Tibial artery (tissue), 4 donors: Measurements from ENCODE around the gene CERK.

Experiments
- DNase-seq, 2 donors: peaks; one replicate each; pipeline ENCODE4 v3.0.0-alpha.2; 2019
- H3K27ac ChIP-seq, 2 donors: fragments of 200-600 bp; sonication (generic) in 1 of 2; 1 replicate in 1 of 2; 2 replicates in 1 of 2; pipeline ENCODE4 v1.5.1; 2018 to 2019; ENCODE audit warnings: mild to moderate bottlenecking in 1 of 2
- H3K27me3 ChIP-seq, 2 donors: fragments of 200-600 bp; sonication (generic) in 1 of 2; one replicate each; pipeline versions ENCODE4 v1.5.1 to v1.6.0; 2016 to 2019
- H3K36me3 ChIP-seq, 3 donors: fragments of 200-600 bp; sonication (generic) in 2 of 3; one replicate each; pipeline ENCODE4 v1.5.1; 2016 to 2019; ENCODE audit warnings: mild to moderate bottlenecking in 2 of 3
- H3K4me1 ChIP-seq, 4 donors: fragments of 200-600 bp; sonication (generic) in 2 of 4; 1 replicate in 3 of 4; 2 replicates in 1 of 4; pipeline ENCODE4 v1.5.1; 2016 to 2019
- H3K4me3 ChIP-seq, 2 donors: fragments of 200-600 bp; sonication (generic) in 1 of 2; 1 replicate in 1 of 2; 2 replicates in 1 of 2; pipeline ENCODE4 v1.5.1; 2018 to 2019; ENCODE audit warnings: mild to moderate bottlenecking in 2 of 2
- H3K9me3 ChIP-seq, 3 donors: fragments of 200-600 bp; sonication (generic) in 1 of 3; one replicate each; pipeline ENCODE4 v1.5.1; 2016 to 2019
- CTCF ChIP-seq, 2 experiments: fragments of 200-600 bp in 1 of 2; fragments of 450-650 bp in 1 of 2; IDR thresholded peaks; one replicate each; pipeline ENCODE4 v1.5.1; 2017 to 2019; ENCODE audit warnings: antibody characterized with exemption in 2 of 2, mild to moderate bottlenecking in 1 of 2, moderate library complexity in 1 of 2
- intact Hi-C: fragments of 100-400 bp; cut with DNase I; formaldehyde crosslinking; loops from one replicate; pipeline ENCODE4 v1.15.0; 2023; ENCODE audit warnings: low total_unique reads

Gene CERK

GRCh38 chr22:46750863-46751443, 12.9 kb upstream of the CERK start:
- no peak for DNase-seq
- Histone ChIP-seq H3K27ac (no peak overlapping the region), H3K27me3 (peaks cover 0 to 21% of the 10 kb centered on the region in 2 donors), H3K36me3 (no peaks in the 10 kb centered on the region), H3K4me1 (peaks cover 7 to 39% (median 28%) of the 10 kb centered on the region in 4 donors), H3K9me3 (no peaks in the 10 kb centered on the region), H3K4me3 (no peak overlapping the region)
- intact Hi-C loops: no loop called here
- no peak for TF ChIP-seq CTCF (IDR thresholded peaks at IDR 0.05)

- peaks cover 0 to 25% of the 10 kb centered on the region in 2 donors for H3K27me3 ChIP-seq
- DNase-seq: no peak
- no peaks in the 10 kb centered on the region for H3K36me3 ChIP-seq
- no peak for TF ChIP-seq CTCF (IDR thresholded peaks at IDR 0.05)
- intact Hi-C loops: no loop called here
- H3K4me3 ChIP-seq: no peak overlapping the region
- no peaks in the 10 kb centered on the region for H3K9me3 ChIP-seq
- no peak overlapping the region for H3K27ac ChIP-seq
- H3K4me1 ChIP-seq: peaks cover 7 to 39% (median 28%) of the 10 kb centered on the region in 4 donors
Measured at GRCh38 chr22:46750530-46750800, 12.4 kb upstream of the CERK start.

- intact Hi-C loops: no loop called here
- H3K36me3 ChIP-seq: no peaks in the 10 kb centered on the region
- H3K9me3 ChIP-seq: no peaks in the 10 kb centered on the region
- peaks cover 7 to 36% (median 26%) of the 10 kb centered on the region in 4 donors for H3K4me1 ChIP-seq
- H3K27me3 ChIP-seq: peaks cover 0 to 25% of the 10 kb centered on the region in 2 donors
- TF ChIP-seq CTCF (IDR thresholded peaks at IDR 0.05): no peak
- no peak overlapping the region for H3K4me3 ChIP-seq
- no peak overlapping the region for H3K27ac ChIP-seq
- no peak for DNase-seq
Measured at GRCh38 chr22:46749682-46750529, 11.9 kb upstream of the CERK start.

GRCh38 chr22:46748908-46749675, 11.0 kb upstream of the CERK start:
- no peak for DNase-seq
- no peak overlapping the region for H3K4me3 ChIP-seq
- peaks cover 5 to 28% (median 19%) of the 10 kb centered on the region in 4 donors for H3K4me1 ChIP-seq
- no peak for TF ChIP-seq CTCF (IDR thresholded peaks at IDR 0.05)
- no peak overlapping the region for H3K27ac ChIP-seq
- no peaks in the 10 kb centered on the region for H3K9me3 ChIP-seq
- H3K36me3 ChIP-seq: no peaks in the 10 kb centered on the region
- peaks cover 0 to 25% of the 10 kb centered on the region in 2 donors for H3K27me3 ChIP-seq
- intact Hi-C loops: no loop called here

- peaks cover 0 to 25% of the 10 kb centered on the region in 2 donors for H3K27me3 ChIP-seq
- H3K4me1 ChIP-seq: peaks cover 0 to 21% (median 11%) of the 10 kb centered on the region in 4 donors
- no peaks in the 10 kb centered on the region for H3K36me3 ChIP-seq
- H3K9me3 ChIP-seq: no peaks in the 10 kb centered on the region
- no peak for TF ChIP-seq CTCF (IDR thresholded peaks at IDR 0.05)
- DNase-seq: no peak
- no peak overlapping the region for H3K27ac ChIP-seq
- intact Hi-C loops: no loop called here
- no peak overlapping the region for H3K4me3 ChIP-seq
Measured at GRCh38 chr22:46748206-46748907, 10.3 kb upstream of the CERK start.
